ENCODE measurements around the gene PON1.

PON1 gene

GRCh38 chr7:95324431-95324830 is at the start of gene PON1:
PON1 (minus strand) TSS chr7:95324532; CDS start chr7:95324475, 57 bp downstream.
- Mint-ChIP-seq H3K27me3 (ENCODE audit: low read depth) (peaks cover 10% of the 10 kb centered on the region), H3K4me3 (peak within 1 kb of the TSS; percentile 35), H3K4me1 (ENCODE audit: low read depth) (peaks cover 5% of the 10 kb centered on the region), H3K27ac (no peak within 1 kb of the TSS), H3K36me3 (ENCODE audit: low read depth) (peaks cover 2% of the 10 kb centered on the region), H3K9me3 (peaks cover 15% of the 10 kb centered on the region)
- DNase-seq (ENCODE audit: low spot score), result peak; percentile 5

- no peak overlapping the region for H3K4me3 Mint-ChIP-seq
- no peak for DNase-seq (ENCODE audit: low spot score)
- no peaks in the 10 kb centered on the region for H3K9me3 Mint-ChIP-seq
- H3K36me3 Mint-ChIP-seq (ENCODE audit: low read depth), result no peaks in the 10 kb centered on the region
- H3K4me1 Mint-ChIP-seq (ENCODE audit: low read depth), result no peaks in the 10 kb centered on the region
- H3K27ac Mint-ChIP-seq, result no peak overlapping the region
- peaks cover 2% of the 10 kb centered on the region for H3K27me3 Mint-ChIP-seq (ENCODE audit: low read depth)
Observed at GRCh38 chr7:95373323-95373722, 49.0 kb upstream of the PON1 start.

GRCh38 chr7:95368235-95368634 is 43.9 kb upstream of the PON1 start:
- no peaks in the 10 kb centered on the region for H3K9me3 Mint-ChIP-seq
- H3K27me3 Mint-ChIP-seq (ENCODE audit: low read depth), result peaks cover 5% of the 10 kb centered on the region
- no peaks in the 10 kb centered on the region for H3K4me1 Mint-ChIP-seq (ENCODE audit: low read depth)
- DNase-seq (ENCODE audit: low spot score), result no peak
- no peak overlapping the region for H3K27ac Mint-ChIP-seq
- H3K4me3 Mint-ChIP-seq, result no peak overlapping the region
- H3K36me3 Mint-ChIP-seq (ENCODE audit: low read depth), result no peaks in the 10 kb centered on the region

GRCh38 chr7:95367606-95368005 is 43.3 kb upstream of the PON1 start:
- Mint-ChIP-seq H3K27me3 (ENCODE audit: low read depth) (peaks cover 5% of the 10 kb centered on the region), H3K36me3 (ENCODE audit: low read depth) (no peaks in the 10 kb centered on the region), H3K9me3 (no peaks in the 10 kb centered on the region), H3K27ac (no peak overlapping the region), H3K4me1 (ENCODE audit: low read depth) (no peaks in the 10 kb centered on the region), H3K4me3 (no peak overlapping the region)
- DNase-seq (ENCODE audit: low spot score), result no peak

GRCh38 chr7:95365151-95365550 is 40.8 kb upstream of the PON1 start:
- DNase-seq (ENCODE audit: low spot score), result no peak
- Mint-ChIP-seq H3K4me3 (no peak overlapping the region), H3K4me1 (ENCODE audit: low read depth) (no peaks in the 10 kb centered on the region), H3K27me3 (ENCODE audit: low read depth) (peaks cover 5% of the 10 kb centered on the region), H3K36me3 (ENCODE audit: low read depth) (no peaks in the 10 kb centered on the region), H3K9me3 (no peaks in the 10 kb centered on the region), H3K27ac (no peak overlapping the region)

- H3K27ac Mint-ChIP-seq, result no peak overlapping the region
- no peak overlapping the region for H3K4me3 Mint-ChIP-seq
- H3K4me1 Mint-ChIP-seq (ENCODE audit: low read depth), result no peaks in the 10 kb centered on the region
- no peaks in the 10 kb centered on the region for H3K9me3 Mint-ChIP-seq
- no peak for DNase-seq (ENCODE audit: low spot score)
- no peaks in the 10 kb centered on the region for H3K27me3 Mint-ChIP-seq (ENCODE audit: low read depth)
- no peaks in the 10 kb centered on the region for H3K36me3 Mint-ChIP-seq (ENCODE audit: low read depth)
Observed at GRCh38 chr7:95357623-95358022, 33.3 kb upstream of the PON1 start.

- H3K4me1 Mint-ChIP-seq (ENCODE audit: low read depth), result no peaks in the 10 kb centered on the region
- no peak overlapping the region for H3K4me3 Mint-ChIP-seq
- H3K27me3 Mint-ChIP-seq (ENCODE audit: low read depth), result peaks cover under 1% of the 10 kb centered on the region
- H3K9me3 Mint-ChIP-seq, result no peaks in the 10 kb centered on the region
- H3K27ac Mint-ChIP-seq, result no peak overlapping the region
- no peak for DNase-seq (ENCODE audit: low spot score)
- H3K36me3 Mint-ChIP-seq (ENCODE audit: low read depth), result no peaks in the 10 kb centered on the region
Observed at GRCh38 chr7:95342642-95343307, 18.4 kb upstream of the PON1 start.

GRCh38 chr7:95342029-95342428 is 17.7 kb upstream of the PON1 start:
- Mint-ChIP-seq H3K9me3 (no peaks in the 10 kb centered on the region), H3K4me3 (no peak overlapping the region)
- DNase-seq (ENCODE audit: low spot score), result no peak

GRCh38 chr7:95340491-95340890 is 16.2 kb upstream of the PON1 start:
- no peak for DNase-seq (ENCODE audit: low spot score)
- H3K36me3 Mint-ChIP-seq (ENCODE audit: low read depth), result no peaks in the 10 kb centered on the region
- H3K27me3 Mint-ChIP-seq (ENCODE audit: low read depth), result peaks cover 6% of the 10 kb centered on the region
- no peak overlapping the region for H3K27ac Mint-ChIP-seq
- H3K4me1 Mint-ChIP-seq (ENCODE audit: low read depth), result no peaks in the 10 kb centered on the region
- no peaks in the 10 kb centered on the region for H3K9me3 Mint-ChIP-seq
- no peak overlapping the region for H3K4me3 Mint-ChIP-seq

More at GRCh38 chr7:95342029-95342428, 17.7 kb upstream of the PON1 start:
- Mint-ChIP-seq H3K4me1 (ENCODE audit: low read depth) (no peaks in the 10 kb centered on the region), H3K36me3 (ENCODE audit: low read depth) (no peaks in the 10 kb centered on the region), H3K27me3 (ENCODE audit: low read depth) (peaks cover 4% of the 10 kb centered on the region), H3K27ac (no peak overlapping the region)

- no peak for DNase-seq (ENCODE audit: low spot score)
- peaks cover 6% of the 10 kb centered on the region for H3K27me3 Mint-ChIP-seq (ENCODE audit: low read depth)
- H3K4me1 Mint-ChIP-seq (ENCODE audit: low read depth), result no peaks in the 10 kb centered on the region
- H3K36me3 Mint-ChIP-seq (ENCODE audit: low read depth), result no peaks in the 10 kb centered on the region
- H3K27ac Mint-ChIP-seq, result no peak overlapping the region
- H3K9me3 Mint-ChIP-seq, result no peaks in the 10 kb centered on the region
- H3K4me3 Mint-ChIP-seq, result no peak overlapping the region
Observed at GRCh38 chr7:95338832-95339231, 14.5 kb upstream of the PON1 start.

GRCh38 chr7:95335093-95335492 is 10.8 kb upstream of the PON1 start:
- H3K36me3 Mint-ChIP-seq (ENCODE audit: low read depth), result no peaks in the 10 kb centered on the region
- H3K27ac Mint-ChIP-seq, result no peak overlapping the region
- H3K27me3 Mint-ChIP-seq (ENCODE audit: low read depth), result peaks cover 8% of the 10 kb centered on the region
- H3K4me3 Mint-ChIP-seq, result no peak overlapping the region
- H3K4me1 Mint-ChIP-seq (ENCODE audit: low read depth), result peaks cover 10% of the 10 kb centered on the region
- DNase-seq (ENCODE audit: low spot score), result no peak
- no peaks in the 10 kb centered on the region for H3K9me3 Mint-ChIP-seq

GRCh38 chr7:95334447-95334846 is 10.1 kb upstream of the PON1 start:
- Mint-ChIP-seq H3K4me3 (no peak overlapping the region), H3K4me1 (ENCODE audit: low read depth) (peaks cover 12% of the 10 kb centered on the region), H3K27ac (no peak overlapping the region), H3K36me3 (ENCODE audit: low read depth) (no peaks in the 10 kb centered on the region), H3K9me3 (no peaks in the 10 kb centered on the region), H3K27me3 (ENCODE audit: low read depth) (peaks cover 8% of the 10 kb centered on the region)
- no peak for DNase-seq (ENCODE audit: low spot score)

- Mint-ChIP-seq H3K36me3 (ENCODE audit: low read depth) (peaks cover 2% of the 10 kb centered on the region), H3K27ac (peak overlapping the region; percentile 75), H3K9me3 (peaks cover 9% of the 10 kb centered on the region), H3K4me3 (peak overlapping the region; percentile 62), H3K27me3 (ENCODE audit: low read depth) (peaks cover 2% of the 10 kb centered on the region), H3K4me1 (ENCODE audit: low read depth) (peaks cover 12% of the 10 kb centered on the region)
- DNase-seq (ENCODE audit: low spot score), result no peak
Observed at GRCh38 chr7:95330961-95331337, 6.6 kb upstream of the PON1 start.

GRCh38 chr7:95330204-95330960 is 6.0 kb upstream of the PON1 start:
- Mint-ChIP-seq H3K4me1 (ENCODE audit: low read depth) (peaks cover 12% of the 10 kb centered on the region), H3K27ac (peak overlapping the region; percentile 75)

More at GRCh38 chr7:95330204-95330960, 6.0 kb upstream of the PON1 start:
- Mint-ChIP-seq H3K4me3 (peak overlapping the region; percentile 62), H3K27me3 (ENCODE audit: low read depth) (peaks cover 6% of the 10 kb centered on the region), H3K36me3 (ENCODE audit: low read depth) (peaks cover 2% of the 10 kb centered on the region), H3K9me3 (peaks cover 15% of the 10 kb centered on the region)
- DNase-seq (ENCODE audit: low spot score), result no peak

All from T-helper 2 cell treated with Interferon-gamma antibody and Interleukin-4, amounts not matched to agents 5 μg/mL and 100 μg/mL, for 36 hours (primary cell).